ENCODE results near the gene MIA2. TPM values are rescaled to one million over a fixed set of nuclear protein-coding genes. Genes with fewer than 3 reads are reported as not detected.
"Not testable (repeated sequence)": the region's sequence is repeated elsewhere in the genome, so short reads cannot be mapped to it uniquely, and the experiment has no call there.

Gene MIA2, protein sequence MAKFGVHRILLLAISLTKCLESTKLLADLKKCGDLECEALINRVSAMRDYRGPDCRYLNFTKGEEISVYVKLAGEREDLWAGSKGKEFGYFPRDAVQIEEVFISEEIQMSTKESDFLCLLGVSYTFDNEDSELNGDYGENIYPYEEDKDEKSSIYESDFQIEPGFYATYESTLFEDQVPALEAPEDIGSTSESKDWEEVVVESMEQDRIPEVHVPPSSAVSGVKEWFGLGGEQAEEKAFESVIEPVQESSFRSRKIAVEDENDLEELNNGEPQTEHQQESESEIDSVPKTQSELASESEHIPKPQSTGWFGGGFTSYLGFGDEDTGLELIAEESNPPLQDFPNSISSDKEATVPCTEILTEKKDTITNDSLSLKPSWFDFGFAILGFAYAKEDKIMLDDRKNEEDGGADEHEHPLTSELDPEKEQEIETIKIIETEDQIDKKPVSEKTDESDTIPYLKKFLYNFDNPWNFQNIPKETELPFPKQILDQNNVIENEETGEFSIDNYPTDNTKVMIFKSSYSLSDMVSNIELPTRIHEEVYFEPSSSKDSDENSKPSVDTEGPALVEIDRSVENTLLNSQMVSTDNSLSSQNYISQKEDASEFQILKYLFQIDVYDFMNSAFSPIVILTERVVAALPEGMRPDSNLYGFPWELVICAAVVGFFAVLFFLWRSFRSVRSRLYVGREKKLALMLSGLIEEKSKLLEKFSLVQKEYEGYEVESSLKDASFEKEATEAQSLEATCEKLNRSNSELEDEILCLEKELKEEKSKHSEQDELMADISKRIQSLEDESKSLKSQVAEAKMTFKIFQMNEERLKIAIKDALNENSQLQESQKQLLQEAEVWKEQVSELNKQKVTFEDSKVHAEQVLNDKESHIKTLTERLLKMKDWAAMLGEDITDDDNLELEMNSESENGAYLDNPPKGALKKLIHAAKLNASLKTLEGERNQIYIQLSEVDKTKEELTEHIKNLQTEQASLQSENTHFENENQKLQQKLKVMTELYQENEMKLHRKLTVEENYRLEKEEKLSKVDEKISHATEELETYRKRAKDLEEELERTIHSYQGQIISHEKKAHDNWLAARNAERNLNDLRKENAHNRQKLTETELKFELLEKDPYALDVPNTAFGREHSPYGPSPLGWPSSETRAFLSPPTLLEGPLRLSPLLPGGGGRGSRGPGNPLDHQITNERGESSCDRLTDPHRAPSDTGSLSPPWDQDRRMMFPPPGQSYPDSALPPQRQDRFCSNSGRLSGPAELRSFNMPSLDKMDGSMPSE (N-terminal part only)
- 18.3 and 29.2 TPM in 2 replicates for total RNA-seq (2014; rRNA removed; shearing (Covaris generic); ENCODE audit: low replicate concordance)

DNA sequence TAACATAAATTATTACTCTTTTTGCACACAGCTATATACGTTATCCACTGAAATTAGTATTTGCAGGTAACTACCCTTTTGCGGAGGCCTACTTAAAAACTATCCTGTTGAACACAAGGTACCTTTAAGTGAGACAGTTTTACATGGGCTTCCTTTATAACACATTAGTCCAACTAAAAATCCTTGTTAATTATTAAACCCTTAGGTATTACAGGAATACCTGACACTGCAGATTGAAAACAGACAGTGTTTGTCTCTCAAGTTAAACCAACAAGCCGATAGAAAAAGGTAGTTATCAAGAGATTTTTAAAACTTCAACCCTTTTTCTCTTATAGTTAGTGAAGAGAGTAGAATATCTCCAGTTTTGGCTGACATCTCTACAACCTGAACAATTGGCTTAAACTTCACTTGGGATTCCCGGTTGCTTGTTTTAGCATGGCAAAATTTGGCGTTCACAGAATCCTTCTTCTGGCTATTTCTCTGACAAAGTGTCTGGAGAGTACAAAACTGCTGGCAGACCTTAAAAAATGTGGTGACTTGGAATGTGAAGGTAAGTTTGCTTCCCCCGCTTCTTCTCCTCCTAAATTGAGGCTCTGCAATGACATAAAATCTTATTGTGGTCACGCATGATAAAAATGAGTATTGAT, at the start of gene MIA2:
Gene MIA2, plus strand, starts transcription at position 236 of the 647 bp plus-strand sequence. Its CDS starts 200 bp downstream, at position 436.
- peak; percentile 30 for DNase-seq (ENCODE audit: low read depth)
- in situ Hi-C loops (cut with HindIII; ENCODE audit: low pct_unique_long_range_greater_than_20kb, low sequenced_read_pairs): no loop called here

GRCh38 chr14:39184628-39185255, 49.0 kb upstream of the MIA2 start:
- in situ Hi-C loops (cut with HindIII; ENCODE audit: low pct_unique_long_range_greater_than_20kb, low sequenced_read_pairs): no loop called here
- DNase-seq (ENCODE audit: low read depth): no peak

DNA sequence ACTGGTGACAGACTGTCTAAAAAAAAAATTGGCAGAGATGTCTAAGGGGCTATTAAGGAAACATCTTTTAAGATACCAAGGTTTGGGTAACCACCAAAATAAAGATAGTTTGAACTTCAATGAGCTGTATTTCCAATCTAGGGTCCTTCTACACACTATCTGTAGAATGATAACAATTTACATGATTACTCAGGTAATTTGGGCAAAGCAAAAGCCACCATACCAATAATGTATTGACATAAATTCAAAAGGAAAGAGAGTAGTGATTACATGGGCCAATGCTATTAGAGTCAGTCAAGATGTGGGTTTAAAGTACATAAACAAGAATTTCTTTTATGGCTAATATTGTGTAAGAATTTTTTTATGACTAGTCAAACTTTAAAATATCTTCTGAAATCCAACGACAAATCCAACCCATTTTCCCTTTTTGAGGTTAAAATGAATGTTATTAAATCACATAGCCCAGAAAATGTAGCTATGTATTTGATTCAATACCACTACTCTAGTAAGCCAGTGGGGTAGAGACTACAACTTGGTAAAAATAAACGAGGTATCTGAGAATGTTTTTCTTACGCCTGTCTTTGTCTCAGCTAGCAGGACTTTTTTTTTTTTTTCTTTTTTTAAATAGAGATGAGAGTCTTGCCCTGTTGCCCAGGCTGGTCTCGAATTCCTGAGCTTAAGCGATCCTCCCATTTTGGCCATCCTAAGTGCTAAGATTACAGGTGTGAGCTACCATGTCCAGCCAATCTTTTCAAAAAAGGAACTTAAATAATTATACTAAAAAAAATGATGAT, 48.3 kb upstream of the MIA2 start:
- in situ Hi-C loops (cut with HindIII; ENCODE audit: low pct_unique_long_range_greater_than_20kb, low sequenced_read_pairs): no loop called here
- no peak for DNase-seq (ENCODE audit: low read depth)

GRCh38 chr14:39186941-39187525, 46.7 kb upstream of the MIA2 start:
- no peak for DNase-seq (ENCODE audit: low read depth)
- in situ Hi-C loops (cut with HindIII; ENCODE audit: low pct_unique_long_range_greater_than_20kb, low sequenced_read_pairs): no loop called here

GRCh38 chr14:39203659-39204606, 29.8 kb upstream of the MIA2 start:
- in situ Hi-C loops (cut with HindIII; ENCODE audit: low pct_unique_long_range_greater_than_20kb, low sequenced_read_pairs): no loop called here
- peak; percentile 85 for DNase-seq (ENCODE audit: low read depth)

DNA sequence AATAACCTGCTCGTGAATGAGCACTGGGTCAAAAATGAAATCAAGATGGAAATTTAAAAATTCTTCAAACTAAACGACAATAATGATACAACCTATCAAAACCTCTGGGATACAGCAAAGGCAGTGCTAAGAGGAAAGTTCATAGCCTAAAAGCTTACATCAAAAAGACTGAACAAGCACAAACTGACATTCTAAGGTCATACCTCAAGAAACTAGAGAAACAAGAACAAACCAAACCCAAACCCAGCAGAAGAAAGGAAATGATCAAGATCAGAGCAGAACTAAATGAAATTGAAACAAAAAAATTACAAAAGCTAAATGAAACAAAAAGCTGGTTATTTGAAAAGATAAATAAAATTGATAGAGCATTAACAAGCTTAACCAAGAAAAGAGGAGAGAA, 26.3 kb upstream of the MIA2 start:
- in situ Hi-C loops (cut with HindIII; ENCODE audit: low pct_unique_long_range_greater_than_20kb, low sequenced_read_pairs): not testable (repeated sequence)

GRCh38 chr14:39211109-39211741, 22.5 kb upstream of the MIA2 start:
- no peak for DNase-seq (ENCODE audit: low read depth)
- in situ Hi-C loops (cut with HindIII; ENCODE audit: low pct_unique_long_range_greater_than_20kb, low sequenced_read_pairs): no loop called here

More for the DNA sequence above, 26.3 kb upstream of the MIA2 start:
- DNase-seq (ENCODE audit: low read depth): not testable (repeated sequence)

DNA sequence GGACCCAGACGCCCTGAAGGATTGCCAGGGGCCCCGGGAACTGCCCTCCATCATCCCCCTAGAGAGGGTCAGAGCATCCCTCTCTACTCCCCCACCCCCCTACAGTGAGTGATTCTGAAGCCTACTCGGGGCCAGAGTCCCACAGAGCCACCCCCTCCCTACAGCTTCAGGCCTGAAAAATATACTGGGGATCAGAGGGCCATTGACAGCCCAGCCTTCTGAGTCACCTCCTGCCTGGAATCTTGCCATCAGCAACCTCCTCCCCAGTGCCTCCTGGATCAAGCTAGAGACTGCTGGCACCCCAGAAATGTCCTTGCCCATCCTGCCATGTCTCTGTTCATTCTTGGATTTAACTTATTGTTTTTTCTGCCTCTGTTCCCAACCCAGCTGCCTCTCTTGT, 21.7 kb upstream of the MIA2 start:
- in situ Hi-C loops (cut with HindIII; ENCODE audit: low pct_unique_long_range_greater_than_20kb, low sequenced_read_pairs): no loop called here
- no peak for DNase-seq (ENCODE audit: low read depth)

- DNase-seq (ENCODE audit: low read depth): no peak
- in situ Hi-C loops (cut with HindIII; ENCODE audit: low pct_unique_long_range_greater_than_20kb, low sequenced_read_pairs): no loop called here
Measured at GRCh38 chr14:39212693-39213092, 21.0 kb upstream of the MIA2 start.

GRCh38 chr14:39217214-39217879, 16.4 kb upstream of the MIA2 start:
- in situ Hi-C loops (cut with HindIII; ENCODE audit: low pct_unique_long_range_greater_than_20kb, low sequenced_read_pairs): no loop called here
- DNase-seq (ENCODE audit: low read depth): peak; percentile 30

DNA sequence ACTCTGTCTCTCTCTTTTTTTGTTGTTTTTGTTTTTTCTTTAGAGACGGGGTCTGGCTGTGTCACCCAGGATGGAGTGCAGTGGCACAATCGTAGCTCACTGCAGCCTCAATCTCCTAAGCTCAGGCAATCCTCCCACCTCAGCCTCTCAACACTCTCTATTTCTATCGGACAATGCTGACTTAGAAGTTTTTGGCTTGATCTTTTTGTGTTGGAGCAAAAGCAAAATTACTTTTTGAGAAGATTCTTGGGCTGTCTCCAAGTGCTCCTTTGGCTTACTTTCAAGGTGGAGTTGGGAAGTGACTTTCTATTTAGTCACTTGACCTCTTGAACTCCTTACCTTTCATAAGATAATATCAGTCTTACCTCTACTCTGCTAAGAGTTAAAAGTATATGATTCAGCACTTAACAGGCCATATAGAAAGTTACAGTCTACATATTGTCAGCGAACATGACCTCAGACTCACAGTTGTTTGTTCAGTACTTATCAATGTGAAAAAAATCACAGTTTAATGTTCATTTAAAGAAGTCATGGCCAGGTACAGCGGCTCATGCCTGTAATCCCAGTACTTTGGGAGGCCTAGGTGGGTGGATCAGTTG, 15.4 kb upstream of the MIA2 start:
- DNase-seq (ENCODE audit: low read depth): peak; percentile 74
- in situ Hi-C loops (cut with HindIII; ENCODE audit: low pct_unique_long_range_greater_than_20kb, low sequenced_read_pairs): no loop called here

- DNase-seq (ENCODE audit: low read depth): peak; percentile 65
- in situ Hi-C loops (cut with HindIII; ENCODE audit: low pct_unique_long_range_greater_than_20kb, low sequenced_read_pairs): no loop called here
Measured at GRCh38 chr14:39219075-39219499, 14.6 kb upstream of the MIA2 start.

GRCh38 chr14:39220473-39220872, 13.2 kb upstream of the MIA2 start:
- DNase-seq (ENCODE audit: low read depth); in situ Hi-C loops (cut with HindIII; ENCODE audit: low pct_unique_long_range_greater_than_20kb, low sequenced_read_pairs): not testable (repeated sequence)

DNA sequence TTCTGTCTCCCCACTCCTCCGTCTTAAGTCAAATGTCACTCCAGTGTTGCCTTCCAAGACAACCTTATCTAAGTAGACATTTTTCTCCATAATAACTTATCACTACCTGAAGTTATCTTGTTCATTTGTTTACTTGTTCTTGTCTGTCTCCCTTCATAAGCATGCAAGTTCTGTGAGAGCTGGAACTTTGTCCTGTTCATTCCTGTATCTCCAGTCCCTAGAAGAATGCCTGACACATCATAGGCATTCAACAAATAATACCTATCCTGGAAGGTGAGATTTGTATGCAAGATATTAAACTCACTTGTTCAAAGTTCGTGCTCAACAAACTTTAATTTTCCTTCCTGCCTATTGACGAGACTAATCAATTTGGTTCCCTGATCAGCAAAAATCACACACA, 5.7 kb upstream of the MIA2 start:
- in situ Hi-C loops (cut with HindIII; ENCODE audit: low pct_unique_long_range_greater_than_20kb, low sequenced_read_pairs): no loop called here
- no peak for DNase-seq (ENCODE audit: low read depth)

All from Caki2 (cell line).